K562 (cell line): ENCODE results near the gene CALML3.

ENCODE experiments used
- ATF6 ChIP-seq: sonication (generic); formaldehyde crosslinking; IDR thresholded peaks from 2 replicates; pipeline ENCODE4 v1.4.0; 2020; ENCODE audit warnings: mild to moderate bottlenecking, missing genetic modification reagents
- CEBPZ ChIP-seq: fragments of 150-350 bp; IDR thresholded peaks from 2 replicates; pipeline ENCODE4 v1.6.1; 2014; ENCODE audit warnings: low read depth, mild to moderate bottlenecking, low read length, borderline replicate concordance
- CTCF ChIP-seq, 3 experiments: IDR thresholded peaks in 2 of 3; conservative IDR thresholded peaks in 1 of 3; 2 replicates each; pipeline ENCODE4 v1.5.1; 2011 to 2012; ENCODE audit warnings: low read length in 3 of 3, mild to moderate bottlenecking in 3 of 3, control low read depth in 2 of 3, improper control_type of control experiment in 1 of 3, inconsistent platforms in 1 of 3, low read depth in 1 of 3, mixed read lengths in 1 of 3, moderate library complexity in 1 of 3; ENCODE audit not compliant: insufficient read depth in 2 of 3
- KDM1A ChIP-seq, 2 experiments: fragments of 450-650 bp; IDR thresholded peaks; 2 replicates each; pipeline ENCODE4 v1.6.1; 2016; ENCODE audit warnings: mild to moderate bottlenecking in 2 of 2
- KLF1 ChIP-seq: fragments of 450-650 bp; IDR thresholded peaks from 2 replicates; pipeline ENCODE4 v1.6.1; 2016; ENCODE audit warnings: missing genetic modification characterization, missing compliant biosample characterization
- NUFIP1 ChIP-seq: fragments of 450-650 bp; IDR thresholded peaks from 2 replicates; pipeline ENCODE4 v1.6.1; 2018; ENCODE audit not compliant: partially characterized antibody
- REST ChIP-seq, 2 experiments: fragments of 450-650 bp; formaldehyde crosslinking in 1 of 2; IDR thresholded peaks; 2 replicates each; pipeline versions ENCODE4 v1.4.0 to v1.6.1; 2014 to 2020; ENCODE audit warnings: mild to moderate bottlenecking in 2 of 2, borderline replicate concordance in 1 of 2, low read depth in 1 of 2
- SMARCA4 ChIP-seq: fragments of 450-650 bp; IDR thresholded peaks from 2 replicates; pipeline ENCODE4 v1.6.1; 2016
- SMARCA5 ChIP-seq: fragments of 450-650 bp; IDR thresholded peaks from 2 replicates; pipeline ENCODE4 v1.6.1; 2016
- ZNF311 ChIP-seq: fragments of 250-450 bp; sonication (Bioruptor Pico); IDR thresholded peaks from 2 replicates; pipeline ENCODE4 v1.4.0; 2020; ENCODE audit warnings: mild to moderate bottlenecking, moderate library complexity

- TF ChIP-seq CTCF (IDR thresholded peaks at IDR 0.05 in 2 of 3, conservative IDR thresholded peaks at IDR 0.05 in 1 of 3; ENCODE audit: insufficient read depth in 2 of 3, low read depth in 1 of 3, low read length in 3 of 3) (no peak), REST (IDR thresholded peaks at IDR 0.05; ENCODE audit: borderline replicate concordance) (no peak), REST (CRISPR knock-in tag; IDR thresholded peaks at IDR 0.05; ENCODE audit: low read depth) (no peak), ATF6 (CRISPR knock-in tag) (no peak), SMARCA4 (no peak), NUFIP1 (no peak), CEBPZ (no peak), KLF1 (no peak), SMARCA5 (no peak), KDM1A (IDR thresholded peaks at IDR 0.05) (no peak), ZNF311 (CRISPR knock-in tag) (no peak)
Measured at GRCh38 chr10:5542100-5542499, 17.3 kb downstream of the CALML3 start.
